Adrenal gland (tissue), 12 donors: ENCODE data around the gene PPEF2. TPM values are rescaled to one million over a fixed set of nuclear protein-coding genes. Genes with fewer than 3 reads are reported as not detected.

Source experiments
- DNase-seq, 7 donors: peaks; one replicate each; pipeline ENCODE4 v3.0.0-alpha.2; 2019 to 2020
- H3K27ac ChIP-seq, 5 donors: fragments of 200-600 bp; sonication (generic) in 4 of 5; 1 replicate in 3 of 5; 2 replicates in 2 of 5; pipeline versions ENCODE4 v1.5.1 to v1.8.0; 2016 to 2020; ENCODE audit warnings: mild to moderate bottlenecking in 1 of 5
- H3K27me3 ChIP-seq: fragments of 200-600 bp; 2 replicates; pipeline ENCODE4 v1.8.0; 2021
- H3K36me3 ChIP-seq, 2 donors: fragments of 200-600 bp; replicated peaks in 1 of 2; 1 replicate in 1 of 2; 2 replicates in 1 of 2; pipeline versions ENCODE4 v1.5.1 to v1.8.0; 2018 to 2022
- H3K4me1 ChIP-seq, 2 donors: fragments of 200-600 bp; replicated peaks in 1 of 2; 1 replicate in 1 of 2; 2 replicates in 1 of 2; pipeline versions ENCODE4 v1.5.1 to v1.8.0; 2018 to 2021
- H3K4me3 ChIP-seq, 4 donors: fragments of 200-600 bp; sonication (generic) in 3 of 4; one replicate each; pipeline ENCODE4 v1.5.1; 2016 to 2018
- H3K9me3 ChIP-seq, 3 donors: fragments of 200-600 bp; sonication (generic) in 1 of 3; replicated peaks in 1 of 3; 1 replicate in 2 of 3; 2 replicates in 1 of 3; pipeline versions ENCODE4 v1.5.1 to v1.8.0; 2016 to 2021
- POLR2A ChIP-seq, 2 donors: fragments of 450-650 bp; IDR thresholded peaks; one replicate each; pipeline ENCODE4 v1.6.1; 2017; ENCODE audit warnings: antibody characterized with exemption in 2 of 2, mild to moderate bottlenecking in 2 of 2, moderate library complexity in 1 of 2
- WGBS, 4 donors: extraction: QIAGEN DNeasy Blood & Tissue Kit in 2 of 4; methylation state at CpG; one replicate each; pipeline versions ENCODE4 v1.1.5 to v1.1.7; 2013 to 2017; 5-methylcytosine and 5-hydroxymethylcytosine counted together
- intact Hi-C, 2 donors: fragments of 100-400 bp; cut with DNase I; formaldehyde crosslinking; loops; one replicate each; pipeline versions ENCODE4 v1.14.1 to v1.15.0; 2022 to 2023
- polyA plus RNA-seq, 3 donors: library from polyadenylated mRNA; stranded (reverse); fragments of 200-250 nt in 2 of 3; fragments of 350-450 nt in 1 of 3; fragmentation: Illumina TruSeq in 1 of 3; extraction: RNeasy Lipid Tissue Mini Kit (QIAGEN cat#74804) in 1 of 3; gene quantifications; one replicate each; pipeline ENCODE4 v1.2.3, GENCODE V29; 2013 to 2014
- total RNA-seq, 9 donors: library from RNA; depleted of rRNA in 4 of 9; stranded (reverse); fragments of >200 nt in 4 of 9; fragments of 120-200 nt in 1 of 9; fragmentation: NEBNext Ultra II Directional in 1 of 9; extraction: Animal tissue kit (Norgen Biotek cat#: 25700) in 1 of 9; gene quantifications; one replicate each; pipeline versions ENCODE4 v1.1.0 to v1.2.4, GENCODE V29; 2013 to 2023
- TF ChIP-seq, protein P1 (sequence below), 6 experiments: fragments of 450-650 bp in 4 of 6; fragments of 200-600 bp in 2 of 6; sonication (generic) in 1 of 6; IDR thresholded peaks; 1 replicate in 5 of 6; 2 replicates in 1 of 6; pipeline versions ENCODE4 v1.5.1 to v1.8.0; 2016 to 2021; ENCODE audit warnings: antibody characterized with exemption in 6 of 6, mild to moderate bottlenecking in 2 of 6, moderate library complexity in 1 of 6
- donor health status: healthy with polysubstance abuse.
- donor health status: Bipolar disorder and iron deficiency.
- donor health status: DM: yes; HTN: yes; CAD: no.
- donor health status: DM: no; HTN: no; CAD: no.
- donor health status: DM: no; HTN: no; CAD: no.
- donor health status: DM: yes; HTN: yes; CAD: no.

Gene PPEF2
- total and polyA plus RNA-seq, 12 donors: 0.03 to 0.08 (median 0.06) TPM; not detected in 9

DNA sequence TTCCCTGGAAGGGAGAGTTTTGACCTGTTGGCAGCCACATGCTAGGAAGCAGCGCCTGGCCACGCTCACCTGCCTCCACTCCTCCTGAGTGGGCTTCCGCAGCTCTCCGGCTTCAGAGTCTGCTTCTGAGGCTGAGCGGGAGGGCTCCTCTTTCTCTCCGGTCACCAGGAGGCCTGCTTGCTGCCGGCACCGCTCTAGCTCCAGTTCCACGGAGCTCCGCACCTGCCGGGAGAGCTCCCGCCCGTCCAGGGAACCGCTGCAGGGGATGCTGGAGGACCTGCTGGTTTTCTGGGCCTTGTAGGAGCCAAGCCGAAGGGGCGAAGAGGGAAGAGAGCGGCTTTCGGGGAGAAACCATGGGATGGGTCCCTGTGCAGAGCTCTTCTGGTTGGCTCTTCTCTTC lies 26.0 kb downstream of the PPEF2 start:
- TF ChIP-seq, protein P1, sequence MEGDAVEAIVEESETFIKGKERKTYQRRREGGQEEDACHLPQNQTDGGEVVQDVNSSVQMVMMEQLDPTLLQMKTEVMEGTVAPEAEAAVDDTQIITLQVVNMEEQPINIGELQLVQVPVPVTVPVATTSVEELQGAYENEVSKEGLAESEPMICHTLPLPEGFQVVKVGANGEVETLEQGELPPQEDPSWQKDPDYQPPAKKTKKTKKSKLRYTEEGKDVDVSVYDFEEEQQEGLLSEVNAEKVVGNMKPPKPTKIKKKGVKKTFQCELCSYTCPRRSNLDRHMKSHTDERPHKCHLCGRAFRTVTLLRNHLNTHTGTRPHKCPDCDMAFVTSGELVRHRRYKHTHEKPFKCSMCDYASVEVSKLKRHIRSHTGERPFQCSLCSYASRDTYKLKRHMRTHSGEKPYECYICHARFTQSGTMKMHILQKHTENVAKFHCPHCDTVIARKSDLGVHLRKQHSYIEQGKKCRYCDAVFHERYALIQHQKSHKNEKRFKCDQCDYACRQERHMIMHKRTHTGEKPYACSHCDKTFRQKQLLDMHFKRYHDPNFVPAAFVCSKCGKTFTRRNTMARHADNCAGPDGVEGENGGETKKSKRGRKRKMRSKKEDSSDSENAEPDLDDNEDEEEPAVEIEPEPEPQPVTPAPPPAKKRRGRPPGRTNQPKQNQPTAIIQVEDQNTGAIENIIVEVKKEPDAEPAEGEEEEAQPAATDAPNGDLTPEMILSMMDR (IDR thresholded peaks at IDR 0.05): no peak
- TF ChIP-seq POLR2A (IDR thresholded peaks at IDR 0.05): no peak
- no peaks in the 10 kb centered on the region for H3K36me3 ChIP-seq
- H3K27ac ChIP-seq: no peak overlapping the region

DNA sequence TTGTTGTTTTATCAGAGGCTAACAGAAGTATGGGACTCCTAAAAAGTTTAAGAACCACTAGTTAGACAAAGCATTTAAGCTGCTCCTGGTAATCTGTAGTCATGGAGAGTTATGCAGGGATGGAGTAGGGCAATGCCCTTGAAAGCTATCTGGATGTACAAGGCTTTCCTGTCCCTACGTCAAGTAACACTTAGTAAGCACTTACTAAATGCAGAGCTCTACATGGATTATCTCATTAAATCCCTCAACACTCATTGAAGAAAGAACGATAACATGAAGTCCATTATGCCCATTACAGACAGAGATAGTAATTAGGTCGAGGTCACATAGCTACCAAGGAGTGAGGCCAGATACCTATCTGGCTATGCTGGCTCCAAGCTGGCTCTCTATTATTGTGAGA lies 33.2 kb downstream of the PPEF2 start:
- H3K27me3 ChIP-seq: no peaks in the 10 kb centered on the region
- no peak overlapping the region for H3K4me3 ChIP-seq
- no peak overlapping the region for H3K27ac ChIP-seq
- 30 to 41% (median 36%) methylated on average over 3 of the region's 3 CpGs for WGBS, 4 donors
- H3K4me1 ChIP-seq: no peaks in the 10 kb centered on the region
- H3K36me3 ChIP-seq: no peaks in the 10 kb centered on the region
- DNase-seq: no peak
- TF ChIP-seq, protein P1 (IDR thresholded peaks at IDR 0.05): no peak
- TF ChIP-seq POLR2A (IDR thresholded peaks at IDR 0.05): no peak
- no peaks in the 10 kb centered on the region for H3K9me3 ChIP-seq
- intact Hi-C loops: no loop called here

More for the DNA sequence above, 26.0 kb downstream of the PPEF2 start:
- intact Hi-C loops: no loop called here
- Histone ChIP-seq H3K27me3 (no peaks in the 10 kb centered on the region), H3K9me3 (no peaks in the 10 kb centered on the region), H3K4me3 (no peak overlapping the region), H3K4me1 (no peaks in the 10 kb centered on the region)
- 86 to 89% (median 88%) methylated on average over 13 to 18 of the region's 18 CpGs for WGBS, 4 donors
- DNase-seq: no peak

DNA sequence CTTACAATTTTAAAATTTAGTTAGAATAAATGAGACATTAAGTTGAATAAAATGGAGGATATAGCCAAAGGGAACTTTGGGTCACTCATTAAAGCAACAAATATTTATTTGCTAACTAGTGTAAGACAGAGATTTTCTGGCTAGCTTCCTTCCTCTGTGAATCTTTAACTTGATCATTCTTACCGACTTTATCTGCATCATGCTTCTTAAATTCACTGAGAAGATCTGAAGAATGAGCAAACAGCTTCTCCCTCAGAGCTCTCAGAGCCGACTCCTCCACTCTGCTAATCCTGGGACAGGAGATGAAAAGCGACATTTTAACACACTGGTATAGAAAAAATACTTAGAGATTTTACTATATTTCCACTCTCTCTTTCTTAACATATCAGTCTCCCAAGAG lies 35.1 kb downstream of the PPEF2 start:
- intact Hi-C loops: no loop called here
- H3K4me1 ChIP-seq: no peaks in the 10 kb centered on the region
- H3K27me3 ChIP-seq: no peaks in the 10 kb centered on the region
- TF ChIP-seq POLR2A (IDR thresholded peaks at IDR 0.05): no peak
- TF ChIP-seq, protein P1 (IDR thresholded peaks at IDR 0.05): no peak
- no peaks in the 10 kb centered on the region for H3K9me3 ChIP-seq
- H3K36me3 ChIP-seq: no peaks in the 10 kb centered on the region
- DNase-seq: no peak
- no peak overlapping the region for H3K27ac ChIP-seq
- WGBS, 4 donors: 72 to 80% (median 78%) methylated on average over 3 of the region's 3 CpGs
- no peak overlapping the region for H3K4me3 ChIP-seq

DNA sequence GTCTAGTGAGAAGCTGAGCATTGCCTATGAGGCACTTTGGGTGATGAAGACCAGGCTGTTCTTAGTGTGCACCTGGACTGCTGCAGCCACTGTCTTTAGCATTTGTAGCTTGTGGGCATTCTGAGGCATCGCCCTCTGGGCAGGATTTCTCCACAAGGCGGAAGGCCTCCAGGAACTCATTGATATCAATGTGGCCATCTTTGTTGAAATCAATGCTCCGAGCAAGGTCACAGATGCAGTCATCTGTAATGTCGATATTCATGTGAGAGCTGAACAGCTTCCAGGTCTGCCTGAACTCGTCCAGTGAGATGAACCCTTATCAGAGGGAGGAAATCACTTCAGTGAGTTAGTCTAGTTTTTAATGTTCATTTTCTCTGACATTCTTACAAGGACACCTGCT lies 41.6 kb downstream of the PPEF2 start:
- no peaks in the 10 kb centered on the region for H3K9me3 ChIP-seq
- no peak for TF ChIP-seq POLR2A (IDR thresholded peaks at IDR 0.05)
- TF ChIP-seq, protein P1 (IDR thresholded peaks at IDR 0.05): no peak
- H3K4me3 ChIP-seq: no peak overlapping the region
- DNase-seq: peak in 4 of 7 donors; percentile 20 to 54 (median 24)
- intact Hi-C loops: no loop called here
- no peak overlapping the region for H3K27ac ChIP-seq
- H3K36me3 ChIP-seq: no peaks in the 10 kb centered on the region
- H3K27me3 ChIP-seq: no peaks in the 10 kb centered on the region
- 44 to 57% (median 52%) methylated on average over 5 of the region's 5 CpGs for WGBS, 4 donors
- no peaks in the 10 kb centered on the region for H3K4me1 ChIP-seq
